Natural killer cell (primary cell): ENCODE measurements around the gene PDYN. TPM values are rescaled to one million over a fixed set of nuclear protein-coding genes. Genes with fewer than 3 reads are reported as not detected.
A peak's percentile ranks its signal among the peaks of the same experiment; 100 is the strongest.

Source experiments
- ATAC-seq, 3 donors: fragments of 150-1000 bp in 2 of 3; fragments of 200-7000 bp in 1 of 3; cut with Tn5 transposase; 1 replicate in 1 of 3; 2 replicates in 2 of 3; pipeline ENCODE4 v1.10.0; 2021; ENCODE audit warnings: mild to moderate bottlenecking in 2 of 3, moderate library complexity in 2 of 3
- DNase-seq, 2 donors: peaks; one replicate each; pipeline versions ENCODE4 v3.0.0 to v3.0.0-alpha.2; 2013 to 2021; ENCODE audit warnings: mixed read lengths in 1 of 2
- H3K27ac ChIP-seq: one replicate; pipeline ENCODE4 v1.5.1; 2013; ENCODE audit warnings: mild to moderate bottlenecking, low read length
- H3K27me3 ChIP-seq: one replicate; pipeline ENCODE4 v1.6.1; 2013; ENCODE audit warnings: low read length; ENCODE audit not compliant: control insufficient read depth, insufficient read depth
- H3K36me3 ChIP-seq: one replicate; pipeline ENCODE4 v1.6.1; 2013; ENCODE audit warnings: low read length; ENCODE audit not compliant: control insufficient read depth, insufficient read depth
- H3K4me1 ChIP-seq: one replicate; pipeline ENCODE4 v1.6.1; 2013; ENCODE audit warnings: low read length; ENCODE audit not compliant: control insufficient read depth, insufficient read depth
- H3K4me3 ChIP-seq: one replicate; pipeline ENCODE4 v1.5.1; 2013; ENCODE audit warnings: low read length
- H3K9me3 ChIP-seq: one replicate; pipeline ENCODE4 v1.6.1; 2013; ENCODE audit warnings: low read length; ENCODE audit not compliant: control insufficient read depth, insufficient read depth
- H3K27ac Mint-ChIP-seq, 2 donors: one replicate each; pipeline ENCODE4 v1.8.0; 2022; ENCODE audit warnings: mild to moderate bottlenecking in 2 of 2, mixed read lengths in 2 of 2, moderate library complexity in 1 of 2
- H3K27me3 Mint-ChIP-seq, 2 donors: one replicate each; pipeline ENCODE4 v1.8.0; 2022; ENCODE audit warnings: low read depth in 2 of 2, mixed read lengths in 2 of 2
- H3K36me3 Mint-ChIP-seq: one replicate; pipeline ENCODE4 v1.8.0; 2022; ENCODE audit warnings: mixed read lengths
- H3K4me1 Mint-ChIP-seq, 2 donors: one replicate each; pipeline ENCODE4 v1.8.0; 2022; ENCODE audit warnings: mixed read lengths in 2 of 2
- H3K4me3 Mint-ChIP-seq: one replicate; pipeline ENCODE4 v1.8.0; 2022; ENCODE audit warnings: mild to moderate bottlenecking, moderate library complexity, mixed read lengths
- H3K9me3 Mint-ChIP-seq, 2 donors: one replicate each; pipeline ENCODE4 v1.8.0; 2022; ENCODE audit warnings: mixed read lengths in 2 of 2
- CTCF ChIP-seq: fragments of 200-600 bp; IDR thresholded peaks from one replicate; pipeline ENCODE4 v1.8.0; 2022; ENCODE audit warnings: antibody characterized with exemption
- WGBS: methylation state at CpG from one replicate; pipeline ENCODE4 v1.1.7; 2013; ENCODE audit warnings: missing lambda C conversion rate; ENCODE audit not compliant: insufficient coverage; 5-methylcytosine and 5-hydroxymethylcytosine counted together
- intact Hi-C: fragments of 100-400 bp; cut with micrococcal nuclease; formaldehyde crosslinking; loops from one replicate; pipeline ENCODE4 v1.14.2; 2022
- total RNA-seq, 4 donors: library from RNA; stranded (reverse); fragments of 120-200 nt in 1 of 4; gene quantifications; one replicate each; pipeline versions ENCODE4 v1.2.3 to v1.2.4, GENCODE V29; 2013 to 2022

The PDYN gene
- total RNA-seq, 3 donors from 2014 or later (not counting 1 experiment from before 2014, with no cell fraction given), result not detected

- DNase-seq (no peak), ATAC-seq (no peak)
- Mint-ChIP-seq H3K27ac (no peak overlapping the region), H3K36me3 (no peaks in the 10 kb centered on the region), H3K9me3 (no peaks in the 10 kb centered on the region), H3K27me3 (peaks cover 22 to 37% of the 10 kb centered on the region in 2 donors), H3K4me3 (no peak overlapping the region), H3K4me1 (no peaks in the 10 kb centered on the region)
- no peaks in the 10 kb centered on the region for H3K27me3 ChIP-seq
- intact Hi-C loops, result no loop called here
- H3K36me3 ChIP-seq, result no peaks in the 10 kb centered on the region
- 88% methylated on average over 2 of the region's 2 CpGs for WGBS
- no peak overlapping the region for H3K27ac ChIP-seq
- peaks cover 6% of the 10 kb centered on the region for H3K4me1 ChIP-seq
- H3K4me3 ChIP-seq, result no peak overlapping the region
- no peak for TF ChIP-seq CTCF
- H3K9me3 ChIP-seq, result no peaks in the 10 kb centered on the region
Observed at GRCh38 chr20:1958426-1958825, 35.4 kb downstream of the PDYN start.

GRCh38 chr20:1955217-1955616 is 38.6 kb downstream of the PDYN start:
- no peak for DNase-seq
- Mint-ChIP-seq H3K4me1 (no peaks in the 10 kb centered on the region), H3K36me3 (no peaks in the 10 kb centered on the region), H3K9me3 (no peaks in the 10 kb centered on the region), H3K27me3 (peaks cover 13 to 29% of the 10 kb centered on the region in 2 donors), H3K27ac (no peak overlapping the region), H3K4me3 (no peak overlapping the region)
- 81% methylated on average over 8 of the region's 8 CpGs for WGBS
- no peak overlapping the region for H3K4me3 ChIP-seq
- no peak overlapping the region for H3K27ac ChIP-seq
- no peaks in the 10 kb centered on the region for H3K27me3 ChIP-seq
- ATAC-seq, result no peak
- H3K9me3 ChIP-seq, result no peaks in the 10 kb centered on the region
- TF ChIP-seq CTCF, result no peak
- intact Hi-C loops, result no loop called here
- peaks cover 6% of the 10 kb centered on the region for H3K4me1 ChIP-seq
- no peaks in the 10 kb centered on the region for H3K36me3 ChIP-seq

- no peaks in the 10 kb centered on the region for H3K9me3 Mint-ChIP-seq
- Histone ChIP-seq H3K27me3 (no peaks in the 10 kb centered on the region), H3K27ac (no peak overlapping the region), H3K4me3 (no peak overlapping the region), H3K9me3 (no peaks in the 10 kb centered on the region), H3K36me3 (no peaks in the 10 kb centered on the region), H3K4me1 (peaks cover 6% of the 10 kb centered on the region)
- DNase-seq (no peak), ATAC-seq (peak in 1 of 3 donors; percentile 30)
- no peaks in the 10 kb centered on the region for H3K36me3 Mint-ChIP-seq
- no peak overlapping the region for H3K27ac Mint-ChIP-seq
- H3K4me1 Mint-ChIP-seq, result no peaks in the 10 kb centered on the region
- no peak overlapping the region for H3K4me3 Mint-ChIP-seq
- no peak for TF ChIP-seq CTCF
- intact Hi-C loops, result no loop called here
- WGBS, result 85% methylated on average over 5 of the region's 5 CpGs
- H3K27me3 Mint-ChIP-seq, result peaks cover 17 to 26% of the 10 kb centered on the region in 2 donors
Observed at GRCh38 chr20:1953621-1954020, 40.2 kb downstream of the PDYN start.

- no peak for TF ChIP-seq CTCF
- intact Hi-C loops, result no loop called here
- no peak overlapping the region for H3K4me3 Mint-ChIP-seq
- H3K36me3 Mint-ChIP-seq, result no peaks in the 10 kb centered on the region
- no peaks in the 10 kb centered on the region for H3K9me3 ChIP-seq
- no peaks in the 10 kb centered on the region for H3K36me3 ChIP-seq
- H3K27me3 Mint-ChIP-seq, result peaks cover 22 to 31% of the 10 kb centered on the region in 2 donors
- H3K4me3 ChIP-seq, result no peak overlapping the region
- no peak for ATAC-seq
- H3K27me3 ChIP-seq, result no peaks in the 10 kb centered on the region
- no peaks in the 10 kb centered on the region for H3K9me3 Mint-ChIP-seq
- peaks cover 6% of the 10 kb centered on the region for H3K4me1 ChIP-seq
- no peak for DNase-seq
- H3K27ac ChIP-seq, result no peak overlapping the region
- WGBS, result 70% methylated on average over 6 of the region's 6 CpGs
- no peaks in the 10 kb centered on the region for H3K4me1 Mint-ChIP-seq
- H3K27ac Mint-ChIP-seq, result no peak overlapping the region
Observed at GRCh38 chr20:1952737-1953530, 40.9 kb downstream of the PDYN start.
